Osteoblast (primary cell): ENCODE data around the gene EDEM3. TPM values are rescaled to one million over a fixed set of nuclear protein-coding genes. Genes with fewer than 3 reads are reported as not detected.

ENCODE experiments used
- DNase-seq: peaks from one replicate; pipeline ENCODE4 v3.0.0; 2011; ENCODE audit warnings: low spot score, mixed read lengths; ENCODE audit not compliant: insufficient read length; ENCODE audit errors: missing footprints
- H2AFZ ChIP-seq: 2 replicates; pipeline ENCODE4 v1.6.0; 2011; ENCODE audit warnings: mild to moderate bottlenecking, low read length
- H3K27ac ChIP-seq: 2 replicates; pipeline ENCODE4 v1.5.1; 2011; ENCODE audit warnings: mild to moderate bottlenecking, low read depth, low read length, moderate library complexity
- H3K27me3 ChIP-seq: 2 replicates; pipeline ENCODE4 v1.6.0; 2012; ENCODE audit warnings: mild to moderate bottlenecking, control low read depth, inconsistent platforms, low read length, moderate library complexity; ENCODE audit not compliant: insufficient read depth
- H3K36me3 ChIP-seq: 2 replicates; pipeline ENCODE4 v1.5.1; 2011; ENCODE audit warnings: mild to moderate bottlenecking, low read length, control low read depth, moderate library complexity; ENCODE audit not compliant: insufficient read depth
- H3K4me1 ChIP-seq: 2 replicates; pipeline ENCODE4 v1.5.1; 2011; ENCODE audit warnings: mild to moderate bottlenecking, low read length, control low read depth, moderate library complexity; ENCODE audit not compliant: insufficient read depth
- H3K4me2 ChIP-seq: 2 replicates; pipeline ENCODE4 v1.6.0; 2011; ENCODE audit warnings: mild to moderate bottlenecking, low read length; ENCODE audit not compliant: insufficient read depth
- H3K4me3 ChIP-seq: fragments of 200-600 bp; sonication (generic); 3 replicates; pipeline ENCODE4 v1.5.1; 2012; ENCODE audit warnings: mild to moderate bottlenecking, low read length, inconsistent platforms; ENCODE audit not compliant: insufficient read depth
- H3K79me2 ChIP-seq: 2 replicates; pipeline ENCODE4 v1.6.0; 2012; ENCODE audit warnings: mild to moderate bottlenecking, low read length, control low read depth, inconsistent platforms; ENCODE audit not compliant: insufficient read depth
- H3K9me3 ChIP-seq: 2 replicates; pipeline ENCODE4 v1.5.1; 2011; ENCODE audit warnings: low read depth, low read length, control low read depth
- H4K20me1 ChIP-seq: 2 replicates; pipeline ENCODE4 v1.6.0; 2012; ENCODE audit warnings: mild to moderate bottlenecking, low read length, control low read depth; ENCODE audit not compliant: insufficient read depth
- CTCF ChIP-seq: IDR thresholded peaks from 2 replicates; pipeline ENCODE4 v1.5.1; 2011; ENCODE audit warnings: mild to moderate bottlenecking, low read depth, low read length, moderate library complexity; ENCODE audit errors: extremely low read depth
- total RNA-seq: library from RNA; depleted of rRNA; stranded (reverse); fragments of >200 nt; gene quantifications from 2 replicates; pipeline ENCODE4 v1.2.3, GENCODE V29; 2012

Gene EDEM3
- total RNA-seq, 1 donor: 43.1 TPM

- H3K9me3 ChIP-seq: no peaks in the 10 kb centered on the region
- no peaks in the 10 kb centered on the region for H3K27me3 ChIP-seq
- H3K36me3 ChIP-seq: peaks cover 11% of the 10 kb centered on the region
- no peak overlapping the region for H2AFZ ChIP-seq
- DNase-seq: no peak
- no peak overlapping the region for H3K4me3 ChIP-seq
- H3K4me2 ChIP-seq: no peak overlapping the region
- no peaks in the 10 kb centered on the region for H3K79me2 ChIP-seq
- no peaks in the 10 kb centered on the region for H4K20me1 ChIP-seq
- TF ChIP-seq CTCF: no peak
- no peak overlapping the region for H3K27ac ChIP-seq
- peaks cover 22% of the 10 kb centered on the region for H3K4me1 ChIP-seq
Measured at GRCh38 chr1:184693011-184693410, 61.6 kb downstream of the EDEM3 start.

- TF ChIP-seq CTCF: peak; percentile 85
- H3K4me3 ChIP-seq: no peak overlapping the region
- no peaks in the 10 kb centered on the region for H3K27me3 ChIP-seq
- H2AFZ ChIP-seq: no peak overlapping the region
- H4K20me1 ChIP-seq: no peaks in the 10 kb centered on the region
- no peak overlapping the region for H3K27ac ChIP-seq
- no peak overlapping the region for H3K4me2 ChIP-seq
- peaks cover 18% of the 10 kb centered on the region for H3K4me1 ChIP-seq
- H3K9me3 ChIP-seq: no peaks in the 10 kb centered on the region
- no peak for DNase-seq
- no peaks in the 10 kb centered on the region for H3K79me2 ChIP-seq
- peaks cover 11% of the 10 kb centered on the region for H3K36me3 ChIP-seq
Measured at GRCh38 chr1:184691719-184692324, 62.8 kb downstream of the EDEM3 start.

GRCh38 chr1:184686540-184686939 lies 68.1 kb downstream of the EDEM3 start:
- H3K4me3 ChIP-seq: no peak overlapping the region
- no peaks in the 10 kb centered on the region for H3K9me3 ChIP-seq
- no peaks in the 10 kb centered on the region for H3K79me2 ChIP-seq
- no peak for DNase-seq
- no peak overlapping the region for H3K27ac ChIP-seq
- H3K36me3 ChIP-seq: no peaks in the 10 kb centered on the region
- H2AFZ ChIP-seq: no peak overlapping the region
- H3K27me3 ChIP-seq: no peaks in the 10 kb centered on the region
- H3K4me1 ChIP-seq: no peaks in the 10 kb centered on the region
- no peaks in the 10 kb centered on the region for H4K20me1 ChIP-seq
- no peak overlapping the region for H3K4me2 ChIP-seq
- TF ChIP-seq CTCF: no peak

GRCh38 chr1:184685116-184685515 lies 69.5 kb downstream of the EDEM3 start:
- TF ChIP-seq CTCF: no peak
- DNase-seq: no peak
- no peaks in the 10 kb centered on the region for H3K79me2 ChIP-seq
- H3K27ac ChIP-seq: no peak overlapping the region
- H3K4me3 ChIP-seq: no peak overlapping the region
- H2AFZ ChIP-seq: no peak overlapping the region
- no peaks in the 10 kb centered on the region for H3K36me3 ChIP-seq
- H3K4me1 ChIP-seq: no peaks in the 10 kb centered on the region
- no peaks in the 10 kb centered on the region for H4K20me1 ChIP-seq
- no peaks in the 10 kb centered on the region for H3K27me3 ChIP-seq
- no peaks in the 10 kb centered on the region for H3K9me3 ChIP-seq
- H3K4me2 ChIP-seq: no peak overlapping the region
